HCT116 (cell line): Measurements from ENCODE around the gene BMP8B. TPM values are rescaled to one million over a fixed set of nuclear protein-coding genes. Genes with fewer than 3 reads are reported as not detected.

ENCODE experiments used
- ATAC-seq: fragments of 200-7000 bp; cut with Tn5 transposase; 2 replicates; pipeline ENCODE4 v1.9.1; 2020; ENCODE audit warnings: mild to moderate bottlenecking, moderate library complexity
- BruUV-seq: library from RNA; stranded (reverse); fragments of 400-500 nt; replicated peaks from 2 replicates; lab custom pipeline; 2021; lab: Mats Ljungman, UMichigan
- CTCF ChIA-PET: fragments of 300-600 bp; sonication (Branson Sonifier 250); formaldehyde crosslinking; loops from one replicate; lab custom pipeline; 2021; ENCODE audit warnings: antibody characterized with exemption; lab: Charles Lee
- POLR2A ChIA-PET: fragments of 300-600, 350-600 bp; sonication (Branson Sonifier 250); formaldehyde crosslinking; loops from one replicate; lab custom pipeline; 2021; ENCODE audit warnings: antibody characterized with exemption; lab: Charles Lee
- RAD21 ChIA-PET, 2 experiments: fragments of 300-600 bp; sonication (Branson Sonifier 250); formaldehyde crosslinking; loops; one replicate each; lab custom pipeline; 2023; ENCODE audit warnings: low total read pairs in 2 of 2; ENCODE audit not compliant: uncharacterized antibody in 2 of 2, unreplicated experiment in 2 of 2, low non-redundant PET in 1 of 2; lab: Charles Lee
- DNase-seq: peaks from one replicate; pipeline ENCODE4 v3.0.0-alpha.2; 2010; ENCODE audit warnings: low read depth, low spot score
- H2AFZ ChIP-seq: fragments of 200-600 bp; shearing (Covaris generic), sonication (generic); 2 replicates; pipeline ENCODE4 v1.6.1; 2017; ENCODE audit warnings: low read depth, mixed run types, mixed read lengths, antibody characterized with exemption, low read length; ENCODE audit not compliant: poor library complexity, severe bottlenecking
- H3K27ac ChIP-seq: 2 replicates; pipeline ENCODE4 v1.5.1; 2012; ENCODE audit warnings: low read depth, low read length
- H3K27me3 ChIP-seq: fragments of 200-600 bp; sonication (generic); 2 replicates; pipeline ENCODE4 v1.6.1; 2016; ENCODE audit warnings: mixed run types, low read length, mixed read lengths; ENCODE audit not compliant: insufficient read depth
- H3K36me3 ChIP-seq, 2 experiments: fragments of 200-500 bp in 1 of 2; fragments of 200-600 bp in 1 of 2; sonication (Bioruptor generic) in 1 of 2; sonication (generic) in 1 of 2; 2 replicates each; pipeline versions ENCODE4 v1.5.1 to v1.6.1; 2014 to 2016; ENCODE audit warnings: low read length in 2 of 2, inconsistent platforms in 1 of 2, mixed read lengths in 1 of 2, mixed run types in 1 of 2; ENCODE audit not compliant: insufficient read depth in 2 of 2, control insufficient read depth in 1 of 2
- H3K4me1 ChIP-seq, 2 experiments: fragments of 200-600 bp in 1 of 2; sonication (generic) in 1 of 2; 2 replicates each; pipeline versions ENCODE4 v1.5.1 to v1.6.1; 2012 to 2017; ENCODE audit warnings: low read length in 2 of 2, inconsistent platforms in 1 of 2, mild to moderate bottlenecking in 1 of 2, mixed read lengths in 1 of 2, mixed run types in 1 of 2, moderate library complexity in 1 of 2; ENCODE audit not compliant: insufficient read depth in 2 of 2, control insufficient read depth in 1 of 2
- H3K4me2 ChIP-seq: fragments of 200-600 bp; sonication (generic); 2 replicates; pipeline ENCODE4 v1.6.1; 2017; ENCODE audit warnings: mixed run types, low read length, mixed read lengths
- H3K4me3 ChIP-seq, 2 experiments: fragments of 200-600 bp in 1 of 2; sonication (generic) in 1 of 2; replicated peaks in 1 of 2; 2 replicates each; pipeline ENCODE4 v1.5.1; 2011 to 2016; ENCODE audit warnings: low read length in 2 of 2, control low read depth in 1 of 2, low read depth in 1 of 2, mild to moderate bottlenecking in 1 of 2, mixed read lengths in 1 of 2, mixed run types in 1 of 2
- H3K79me2 ChIP-seq: fragments of 200-600 bp; sonication (generic); 2 replicates; pipeline ENCODE4 v1.6.1; 2017; ENCODE audit warnings: mild to moderate bottlenecking, mixed run types, low read length, moderate library complexity, mixed read lengths; ENCODE audit not compliant: insufficient read depth
- H3K9ac ChIP-seq: fragments of 200-600 bp; sonication (generic); 2 replicates; pipeline ENCODE4 v1.6.1; 2016; ENCODE audit warnings: low read length, mixed read lengths
- H3K9me2 ChIP-seq: fragments of 200-600 bp; sonication (generic), shearing (Covaris generic); 2 replicates; pipeline ENCODE4 v1.6.1; 2017; ENCODE audit warnings: mixed run types, mild to moderate bottlenecking, moderate library complexity; ENCODE audit not compliant: insufficient read depth
- H3K9me3 ChIP-seq, 2 experiments: fragments of 200-500 bp in 1 of 2; fragments of 200-600 bp in 1 of 2; sonication (Bioruptor generic) in 1 of 2; sonication (generic) in 1 of 2; 2 replicates each; pipeline ENCODE4 v1.6.1; 2014 to 2017; ENCODE audit warnings: low read length in 2 of 2, mixed read lengths in 2 of 2, inconsistent platforms in 1 of 2, low read depth in 1 of 2, mild to moderate bottlenecking in 1 of 2, mixed run types in 1 of 2, moderate library complexity in 1 of 2; ENCODE audit not compliant: control insufficient read depth in 1 of 2, insufficient read depth in 1 of 2
- H4K20me1 ChIP-seq: fragments of 200-600 bp; sonication (generic), shearing (Covaris generic); 2 replicates; pipeline ENCODE4 v1.6.1; 2017; ENCODE audit warnings: mixed run types, mild to moderate bottlenecking, moderate library complexity; ENCODE audit not compliant: insufficient read depth
- CBX3 ChIP-seq: IDR thresholded peaks from 2 replicates; pipeline ENCODE4 v1.6.1; 2012; ENCODE audit warnings: low read depth
- CEBPB ChIP-seq: IDR thresholded peaks from 2 replicates; pipeline ENCODE4 v1.6.1; 2012; ENCODE audit warnings: low read depth
- EGR1 ChIP-seq: IDR thresholded peaks from 2 replicates; pipeline ENCODE4 v1.6.1; 2012; ENCODE audit warnings: low read depth
- ELF1 ChIP-seq: IDR thresholded peaks from 2 replicates; pipeline ENCODE4 v1.6.1; 2012; ENCODE audit warnings: low read depth, borderline replicate concordance
- EZH2phosphoT487 ChIP-seq: fragments of 200-600 bp; IDR thresholded peaks from 2 replicates; pipeline ENCODE4 v1.6.1; 2018; ENCODE audit warnings: antibody characterized with exemption, borderline replicate concordance
- FOSL1 ChIP-seq: IDR thresholded peaks from 2 replicates; pipeline ENCODE4 v1.6.1; 2012; ENCODE audit warnings: low read depth
- JUND ChIP-seq: IDR thresholded peaks from 2 replicates; pipeline ENCODE4 v1.6.1; 2012
- POLR2AphosphoS5 ChIP-seq: IDR thresholded peaks from 2 replicates; pipeline ENCODE4 v1.6.1; 2011; ENCODE audit warnings: mild to moderate bottlenecking, low read depth, low read length, moderate library complexity
- RAD21 ChIP-seq: IDR thresholded peaks from 2 replicates; pipeline ENCODE4 v1.6.1; 2012; ENCODE audit warnings: low read depth, mild to moderate bottlenecking
- SIN3A ChIP-seq: IDR thresholded peaks from 2 replicates; pipeline ENCODE4 v1.6.1; 2012; ENCODE audit warnings: low read depth
- SP1 ChIP-seq: IDR thresholded peaks from 2 replicates; pipeline ENCODE4 v1.6.1; 2012; ENCODE audit warnings: low read depth
- SRF ChIP-seq: IDR thresholded peaks from 2 replicates; pipeline ENCODE4 v1.6.1; 2012; ENCODE audit warnings: low read depth
- YY1 ChIP-seq: IDR thresholded peaks from 2 replicates; pipeline ENCODE4 v1.6.1; 2011; ENCODE audit warnings: low read length, low read depth, moderate library complexity, mild to moderate bottlenecking; ENCODE audit not compliant: insufficient replicate concordance; ENCODE audit errors: extremely low read depth
- ZFX ChIP-seq: fragments of 450-650 bp; IDR thresholded peaks from 2 replicates; pipeline ENCODE4 v1.6.1; 2017
- ZNF274 ChIP-seq: fragments of 200-500 bp; sonication (Bioruptor generic); IDR thresholded peaks from 2 replicates; pipeline ENCODE4 v1.6.1; 2014; ENCODE audit warnings: mild to moderate bottlenecking, low read depth, low read length, inconsistent platforms
- intact Hi-C: fragments of 100-400 bp; cut with micrococcal nuclease; formaldehyde crosslinking; loops from 2 replicates; pipeline ENCODE4 v1.10.0; 2022
- total RNA-seq: library from RNA; stranded (reverse); gene quantifications from one replicate; pipeline ENCODE4 v1.2.1, GENCODE V29; 2021; ENCODE audit not compliant: unreplicated experiment
- TF ChIP-seq, protein P1 (sequence below): IDR thresholded peaks from 2 replicates; pipeline ENCODE4 v1.6.1; 2012
- TF ChIP-seq, protein P2 (sequence below): IDR thresholded peaks from 2 replicates; pipeline ENCODE4 v1.6.1; 2012
- TF ChIP-seq, protein P3 (sequence below): IDR thresholded peaks from 2 replicates; pipeline ENCODE4 v1.6.1; 2012; ENCODE audit warnings: low read depth

The BMP8B gene
- total RNA-seq, 1 experiment from 2014 or later: 9.5 TPM

DNA sequence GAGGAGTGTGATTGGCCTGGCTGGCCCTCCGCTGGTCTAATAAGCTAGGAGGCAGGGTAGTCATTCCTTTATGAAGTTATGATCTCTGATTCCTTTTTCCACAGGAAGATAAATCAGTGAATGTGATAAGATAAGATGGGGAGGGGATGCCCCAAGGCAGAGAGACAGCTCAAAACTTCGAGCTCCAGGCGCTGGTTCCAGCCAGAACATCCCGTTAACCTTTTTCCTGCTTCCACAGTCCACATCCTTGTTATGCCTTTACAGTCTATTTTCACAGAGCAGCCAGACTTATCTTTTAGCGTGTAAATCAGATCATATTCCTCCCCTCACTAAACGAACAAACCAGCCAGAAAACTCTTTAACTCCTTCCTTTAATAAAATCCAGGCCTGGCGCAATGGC lies 38.5 kb upstream of the BMP8B start (continued):
- TF ChIP-seq ZNF274 (no peak), CEBPB (no peak), ELF1 (no peak), SIN3A (no peak), CBX3 (no peak), ZFX (no peak), RAD21 (no peak), JUND (no peak), SP1 (no peak), FOSL1 (no peak)
- TF ChIP-seq, protein P1, sequence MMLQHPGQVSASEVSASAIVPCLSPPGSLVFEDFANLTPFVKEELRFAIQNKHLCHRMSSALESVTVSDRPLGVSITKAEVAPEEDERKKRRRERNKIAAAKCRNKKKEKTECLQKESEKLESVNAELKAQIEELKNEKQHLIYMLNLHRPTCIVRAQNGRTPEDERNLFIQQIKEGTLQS: no peak

DNA sequence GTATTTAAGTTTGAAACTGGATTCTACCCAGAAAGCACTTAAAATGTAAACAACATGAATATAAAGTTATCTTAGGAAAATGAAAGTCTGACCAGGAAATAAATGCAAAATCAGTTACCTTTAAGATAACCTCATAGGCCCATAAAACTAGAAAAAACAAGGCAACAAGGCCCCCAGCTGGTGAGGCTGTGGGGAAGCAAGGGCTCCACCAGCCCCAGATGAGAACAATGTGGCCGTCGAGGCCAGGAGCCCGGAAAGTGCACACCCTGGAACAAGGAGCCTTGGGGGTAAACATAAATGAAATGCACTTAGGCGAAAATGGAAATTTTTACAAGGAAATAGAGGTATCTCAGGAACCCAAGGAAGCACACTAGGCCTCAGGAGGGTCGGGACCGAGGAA lies 37.9 kb upstream of the BMP8B start:
- Histone ChIP-seq H4K20me1 (no peaks in the 10 kb centered on the region), H3K27ac (no peak overlapping the region), H3K9me2 (no peaks in the 10 kb centered on the region), H3K9me3 (no peaks in the 10 kb centered on the region), H3K9ac (no peak overlapping the region), H3K36me3 (no peaks in the 10 kb centered on the region), H3K79me2 (no peaks in the 10 kb centered on the region), H2AFZ (no peak overlapping the region), H3K4me3 (no peak overlapping the region), H3K4me2 (no peak overlapping the region), H3K4me1 (no peaks in the 10 kb centered on the region), H3K27me3 (no peaks in the 10 kb centered on the region)
- POLR2A ChIA-PET: no interaction called here
- intact Hi-C loops: no loop called here
- no TSS peak for BruUV-seq
- no peak for ATAC-seq
- no peak for DNase-seq
- RAD21 ChIA-PET: no interaction called here
- CTCF ChIA-PET: no interaction called here
- TF ChIP-seq EGR1: no peak
- no peak for TF ChIP-seq CBX3

DNA sequence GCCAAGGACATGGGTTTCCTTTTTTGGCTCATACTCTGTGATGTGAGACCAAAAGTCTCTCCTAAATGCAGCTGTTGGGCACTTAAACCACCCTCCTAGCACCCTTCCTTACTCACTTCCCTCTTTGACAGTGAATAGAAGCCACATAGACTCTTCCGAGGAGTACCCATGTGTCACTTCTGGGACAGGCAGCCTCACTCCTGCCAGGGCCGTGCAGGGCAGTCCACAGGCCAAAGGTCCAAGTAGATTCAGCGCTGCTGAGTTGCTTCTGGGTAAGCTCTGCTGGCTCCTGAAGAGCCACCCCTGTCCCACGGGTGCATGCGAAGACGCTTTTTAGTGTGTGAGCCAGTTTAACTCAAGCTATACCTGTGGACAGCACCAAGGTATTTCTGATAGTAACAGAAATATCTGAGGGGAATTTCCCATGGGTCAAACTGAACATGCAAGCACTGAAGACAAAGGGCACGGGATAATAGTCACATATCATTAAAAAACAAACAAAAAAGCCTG lies 36.8 kb upstream of the BMP8B start:
- BruUV-seq: no TSS peak
- DNase-seq (no peak), ATAC-seq (no peak)
- H3K9me3 ChIP-seq: no peaks in the 10 kb centered on the region
- intact Hi-C loops: no loop called here
- no peaks in the 10 kb centered on the region for H3K27me3 ChIP-seq
- no peak overlapping the region for H3K9ac ChIP-seq
- ChIA-PET RAD21 (no interaction called here), POLR2A (no interaction called here), CTCF (no interaction called here)
- H4K20me1 ChIP-seq: no peaks in the 10 kb centered on the region
- no peak overlapping the region for H3K4me3 ChIP-seq
- H3K4me2 ChIP-seq: no peak overlapping the region
- H3K4me1 ChIP-seq: no peaks in the 10 kb centered on the region
- H3K79me2 ChIP-seq: no peaks in the 10 kb centered on the region
- no peak overlapping the region for H3K27ac ChIP-seq
- no peak overlapping the region for H2AFZ ChIP-seq
- no peaks in the 10 kb centered on the region for H3K36me3 ChIP-seq
- no peaks in the 10 kb centered on the region for H3K9me2 ChIP-seq
- TF ChIP-seq YY1 (no peak), CBX3 (no peak), POLR2AphosphoS5 (no peak), RAD21 (no peak), EGR1 (no peak), EZH2phosphoT487 (no peak), SRF (no peak), ELF1 (no peak)
- TF ChIP-seq, protein P2, sequence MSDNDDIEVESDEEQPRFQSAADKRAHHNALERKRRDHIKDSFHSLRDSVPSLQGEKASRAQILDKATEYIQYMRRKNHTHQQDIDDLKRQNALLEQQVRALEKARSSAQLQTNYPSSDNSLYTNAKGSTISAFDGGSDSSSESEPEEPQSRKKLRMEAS: no peak
- TF ChIP-seq, protein P1: no peak
- TF ChIP-seq, protein P3, sequence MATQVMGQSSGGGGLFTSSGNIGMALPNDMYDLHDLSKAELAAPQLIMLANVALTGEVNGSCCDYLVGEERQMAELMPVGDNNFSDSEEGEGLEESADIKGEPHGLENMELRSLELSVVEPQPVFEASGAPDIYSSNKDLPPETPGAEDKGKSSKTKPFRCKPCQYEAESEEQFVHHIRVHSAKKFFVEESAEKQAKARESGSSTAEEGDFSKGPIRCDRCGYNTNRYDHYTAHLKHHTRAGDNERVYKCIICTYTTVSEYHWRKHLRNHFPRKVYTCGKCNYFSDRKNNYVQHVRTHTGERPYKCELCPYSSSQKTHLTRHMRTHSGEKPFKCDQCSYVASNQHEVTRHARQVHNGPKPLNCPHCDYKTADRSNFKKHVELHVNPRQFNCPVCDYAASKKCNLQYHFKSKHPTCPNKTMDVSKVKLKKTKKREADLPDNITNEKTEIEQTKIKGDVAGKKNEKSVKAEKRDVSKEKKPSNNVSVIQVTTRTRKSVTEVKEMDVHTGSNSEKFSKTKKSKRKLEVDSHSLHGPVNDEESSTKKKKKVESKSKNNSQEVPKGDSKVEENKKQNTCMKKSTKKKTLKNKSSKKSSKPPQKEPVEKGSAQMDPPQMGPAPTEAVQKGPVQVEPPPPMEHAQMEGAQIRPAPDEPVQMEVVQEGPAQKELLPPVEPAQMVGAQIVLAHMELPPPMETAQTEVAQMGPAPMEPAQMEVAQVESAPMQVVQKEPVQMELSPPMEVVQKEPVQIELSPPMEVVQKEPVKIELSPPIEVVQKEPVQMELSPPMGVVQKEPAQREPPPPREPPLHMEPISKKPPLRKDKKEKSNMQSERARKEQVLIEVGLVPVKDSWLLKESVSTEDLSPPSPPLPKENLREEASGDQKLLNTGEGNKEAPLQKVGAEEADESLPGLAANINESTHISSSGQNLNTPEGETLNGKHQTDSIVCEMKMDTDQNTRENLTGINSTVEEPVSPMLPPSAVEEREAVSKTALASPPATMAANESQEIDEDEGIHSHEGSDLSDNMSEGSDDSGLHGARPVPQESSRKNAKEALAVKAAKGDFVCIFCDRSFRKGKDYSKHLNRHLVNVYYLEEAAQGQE: no peak
